ENCODE results near the gene RBMS3.

Gene RBMS3

DNA sequence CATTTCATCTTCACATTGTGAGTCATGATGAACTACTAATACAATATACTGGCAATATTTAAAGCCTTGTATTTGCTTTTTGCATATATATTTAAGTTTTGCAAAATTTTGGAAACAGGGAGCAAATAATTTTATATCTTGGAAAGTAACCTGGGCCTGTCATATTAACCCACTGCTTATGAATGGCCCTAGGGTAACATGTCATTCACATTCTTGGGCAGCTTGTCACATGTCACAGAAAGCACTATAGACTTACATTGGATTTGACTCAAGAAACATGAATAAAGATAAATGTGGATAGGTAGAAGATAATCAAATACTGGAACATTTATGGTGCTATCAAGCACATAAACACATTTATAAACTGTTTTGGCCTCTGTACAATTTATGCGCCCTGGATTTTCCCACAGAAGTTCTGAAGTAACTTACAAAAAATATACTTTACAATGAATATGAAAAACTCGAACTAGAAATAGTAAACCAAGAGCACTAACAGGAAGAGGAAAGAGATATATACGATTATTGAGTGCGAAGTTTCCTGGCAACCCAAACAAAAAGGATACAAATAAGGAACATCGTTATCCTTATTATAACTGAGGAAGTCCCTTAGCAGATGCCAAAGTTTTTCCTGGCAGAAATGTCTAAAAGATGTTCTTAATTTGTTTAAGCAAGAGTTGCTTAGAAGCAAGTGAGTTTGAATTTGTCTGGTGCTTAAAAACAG is 257.2 kb downstream of the RBMS3 start:
- DNase-seq: no peak

- DNase-seq: no peak
These were observed 257.7 kb downstream of the RBMS3 start for GRCh38 chr3:29538610-29538958.

DNA sequence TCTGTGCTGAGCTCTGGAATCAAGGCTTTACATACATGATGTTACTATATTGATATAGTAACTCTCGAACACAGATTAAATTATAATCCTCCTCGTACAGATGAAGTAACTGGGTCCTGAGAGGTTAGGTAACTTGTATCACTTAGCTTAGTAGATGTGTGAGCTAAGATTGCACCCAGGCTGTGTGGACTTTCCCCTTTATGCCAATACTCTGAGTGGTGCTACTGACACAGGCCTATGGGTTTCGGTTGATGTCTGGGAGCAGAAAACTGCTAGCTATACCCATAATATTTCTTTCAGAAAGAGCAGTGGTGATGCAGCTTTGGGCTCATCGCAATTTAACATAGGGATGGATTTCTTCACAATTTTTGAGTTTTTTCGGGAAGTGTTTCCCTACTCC is 259.7 kb downstream of the RBMS3 start:
- DNase-seq: no peak

GRCh38 chr3:29544701-29545363 is 264.0 kb downstream of the RBMS3 start:
- no peak for DNase-seq

- no peak for DNase-seq
These were observed 264.7 kb downstream of the RBMS3 start for GRCh38 chr3:29545615-29546014.

DNA sequence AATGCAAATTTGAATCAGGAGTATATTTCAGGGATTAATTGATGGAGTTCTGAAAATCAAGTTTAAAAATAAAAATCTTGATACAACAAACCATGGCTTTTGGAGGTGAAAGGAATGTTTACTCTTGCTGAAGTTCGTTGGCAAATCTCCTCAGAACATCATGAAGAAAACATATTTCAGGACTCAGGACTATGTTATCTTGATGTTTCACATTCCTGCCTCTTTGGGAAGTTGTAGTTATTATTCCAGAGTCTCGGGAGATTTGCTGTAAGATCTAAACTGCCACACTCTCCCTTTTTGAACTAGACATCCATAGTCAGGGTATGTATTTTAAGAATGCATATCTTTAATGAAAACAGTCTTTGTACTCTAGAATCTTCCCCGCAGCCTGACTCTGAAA is 271.2 kb downstream of the RBMS3 start:
- DNase-seq: no peak

- DNase-seq: no peak
These were observed 273.7 kb downstream of the RBMS3 start for GRCh38 chr3:29554566-29554965.

- DNase-seq: no peak
These were observed 274.7 kb downstream of the RBMS3 start for GRCh38 chr3:29555590-29555989.

GRCh38 chr3:29557186-29557585 is 276.3 kb downstream of the RBMS3 start:
- no peak for DNase-seq

GRCh38 chr3:29557825-29558224 is 277.0 kb downstream of the RBMS3 start:
- DNase-seq: no peak

GRCh38 chr3:29559741-29560465 is 279.0 kb downstream of the RBMS3 start:
- DNase-seq: no peak

- no peak for DNase-seq
These were observed 280.8 kb downstream of the RBMS3 start for GRCh38 chr3:29561651-29562149.

GRCh38 chr3:29565236-29565635 is 284.4 kb downstream of the RBMS3 start:
- no peak for DNase-seq

DNA sequence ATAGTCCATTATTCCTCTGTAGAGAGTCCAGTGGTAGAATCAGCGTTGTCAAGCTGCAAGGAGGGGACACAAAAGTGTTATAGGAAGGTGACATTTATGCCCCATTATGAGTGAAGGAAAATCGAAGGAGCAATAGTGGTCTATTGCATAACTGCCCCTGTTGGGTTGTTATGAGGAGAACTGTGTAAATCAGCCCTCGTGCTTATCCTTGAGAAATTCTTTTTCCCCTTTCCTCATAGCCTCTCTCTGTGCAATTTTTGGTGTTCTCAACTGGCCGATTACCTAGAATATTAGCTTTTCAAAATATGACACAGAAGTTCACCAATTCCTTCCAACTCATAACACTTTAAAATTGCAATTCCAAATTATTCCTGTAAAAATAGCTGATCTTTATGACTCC is 286.6 kb downstream of the RBMS3 start:
- DNase-seq: no peak

GRCh38 chr3:29568355-29568754 is 287.5 kb downstream of the RBMS3 start:
- no peak for DNase-seq

DNA sequence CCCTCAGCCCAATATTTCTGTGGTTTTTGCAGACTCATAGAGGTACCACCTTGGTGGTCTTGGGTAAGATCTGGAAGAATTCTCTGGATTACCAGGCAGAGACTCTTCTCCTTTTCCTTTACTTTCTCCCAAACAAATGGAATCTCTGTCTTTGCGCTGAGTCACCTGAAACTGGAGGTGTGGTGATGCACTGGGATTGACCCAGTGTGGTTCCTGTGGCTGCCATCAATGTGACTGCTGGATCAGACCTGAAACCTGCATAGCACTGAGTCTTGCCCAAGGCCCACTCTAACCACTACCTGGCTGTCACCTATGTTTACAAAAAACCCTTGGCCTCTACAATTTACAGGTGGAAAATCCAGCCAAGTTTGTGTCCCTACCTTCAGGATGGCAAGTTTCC is 295.3 kb downstream of the RBMS3 start:
- DNase-seq: no peak

DNA sequence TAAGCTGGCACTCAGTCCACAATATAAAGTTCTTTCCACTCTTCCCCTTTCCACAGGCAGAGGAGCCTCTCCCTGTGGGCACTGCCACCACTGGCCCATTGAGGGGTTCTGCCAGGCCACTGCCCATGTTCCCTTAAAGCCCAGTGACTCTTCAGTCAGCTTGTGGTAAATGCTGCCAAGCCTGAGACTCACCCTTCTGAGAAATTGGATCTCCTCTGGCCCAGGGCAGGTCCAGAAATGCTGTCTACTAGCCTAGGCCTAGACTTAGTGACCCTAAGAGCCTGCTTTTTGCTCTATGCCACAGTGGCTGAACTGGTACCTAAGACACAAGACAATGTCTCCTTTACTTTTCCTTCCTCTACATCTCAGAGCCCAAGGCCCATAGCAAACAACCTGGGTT is 295.8 kb downstream of the RBMS3 start:
- no peak for DNase-seq

DNA sequence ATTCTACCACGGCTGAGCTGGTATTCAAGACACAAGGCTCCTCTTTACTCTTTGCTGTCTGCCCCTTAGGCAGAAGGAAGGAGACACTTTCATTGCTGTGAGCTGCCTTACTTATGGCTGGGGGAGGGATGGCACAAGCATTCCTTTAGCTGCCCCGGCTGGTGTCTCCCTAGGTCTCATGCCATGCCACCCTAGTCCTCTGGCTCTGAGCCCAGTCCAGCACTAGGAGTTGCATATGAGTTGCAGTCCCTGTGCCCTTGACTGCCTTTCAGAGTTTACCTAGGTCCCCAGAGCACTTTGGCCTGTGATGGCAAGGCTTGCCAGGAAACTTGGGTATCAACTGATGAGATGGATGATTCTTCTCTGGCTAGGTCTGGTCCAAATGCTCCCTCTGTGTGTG is 296.4 kb downstream of the RBMS3 start:
- DNase-seq: no peak

GRCh38 chr3:29581311-29581710 is 300.4 kb downstream of the RBMS3 start:
- DNase-seq: no peak

GRCh38 chr3:29582273-29582672 is 301.4 kb downstream of the RBMS3 start:
- no peak for DNase-seq

- no peak for DNase-seq
These were observed 303.0 kb downstream of the RBMS3 start for GRCh38 chr3:29583861-29584260.

- DNase-seq: no peak
These were observed 304.5 kb downstream of the RBMS3 start for GRCh38 chr3:29585368-29585767.

DNA sequence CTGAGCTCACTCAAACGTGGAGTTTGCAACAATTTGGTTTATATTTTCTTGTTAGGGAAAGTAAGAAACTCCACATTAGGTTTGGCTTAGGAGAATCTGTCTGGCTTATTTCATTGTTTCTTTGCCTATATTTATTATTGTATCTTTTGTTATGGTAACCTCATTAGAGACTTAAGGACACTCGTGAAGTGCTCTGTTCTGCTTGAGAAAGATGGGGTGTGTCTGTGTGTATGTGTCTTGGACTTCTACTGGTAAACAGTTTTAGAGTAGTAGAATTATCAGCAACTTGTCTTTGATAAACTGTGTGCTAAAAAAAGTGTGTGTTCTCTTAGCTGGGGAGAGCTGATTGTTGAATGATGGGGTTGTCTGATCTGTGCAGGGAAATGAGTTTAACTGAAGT is 306.5 kb downstream of the RBMS3 start:
- no peak for DNase-seq

DNA sequence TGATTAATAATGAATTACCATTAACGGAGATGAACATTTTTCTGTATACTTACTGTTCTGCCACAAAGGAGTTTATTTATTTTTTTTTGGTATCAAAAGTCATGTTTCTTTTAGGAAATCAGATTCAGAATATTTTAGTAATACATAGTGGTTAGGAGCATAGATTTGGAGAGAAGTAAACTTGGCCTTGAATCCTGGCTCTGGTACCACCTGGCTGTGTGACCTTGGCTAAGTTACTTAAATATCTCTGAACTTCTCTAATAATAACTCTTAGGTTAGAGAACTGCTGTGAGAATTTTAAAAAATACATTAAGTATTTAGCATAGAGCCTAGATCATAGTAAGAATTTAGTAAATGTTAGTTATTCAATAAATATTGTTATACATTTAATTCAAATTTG is 309.1 kb downstream of the RBMS3 start:
- no peak for DNase-seq

Measured in stimulated activated CD4-positive, alpha-beta T cell treated with anti-CD3 and anti-CD28 coated beads, Interleukin-1b, Interleukin-23, amount 100 ng/mL, for 48 hours (primary cell).